ENCODE measurements around the gene PALMD.

DNA sequence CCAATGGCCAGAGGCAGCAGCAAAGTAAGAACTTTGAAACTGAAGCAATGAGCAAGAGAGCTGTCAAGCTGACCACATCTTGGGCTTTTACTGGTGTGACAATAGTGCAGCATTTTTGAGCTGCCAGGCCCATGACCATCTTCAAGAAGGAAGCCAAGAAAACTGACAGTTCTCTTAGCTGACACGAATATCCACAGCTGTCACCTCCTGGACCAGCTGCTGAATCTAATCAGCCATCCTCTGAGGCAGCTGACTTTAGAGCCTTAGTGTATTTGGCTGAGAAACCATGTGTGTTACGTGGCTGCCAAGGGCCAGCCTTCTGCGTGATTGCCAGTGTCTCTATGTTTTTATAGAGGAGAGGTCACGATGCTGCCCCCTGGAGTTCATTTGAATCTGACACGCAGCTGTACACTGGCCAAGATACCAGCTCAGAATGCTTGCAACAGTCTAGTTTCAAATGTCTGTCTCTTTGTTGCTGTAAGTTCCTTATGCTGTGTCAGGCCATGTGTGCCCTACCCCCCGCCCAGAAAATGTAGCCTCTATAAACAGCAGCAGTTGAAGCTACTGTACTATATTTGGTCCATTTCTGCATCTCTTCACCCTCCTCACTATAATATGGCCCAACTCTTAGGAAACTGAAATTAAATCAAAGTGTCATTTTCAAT is 39.7 kb downstream of the PALMD start:
- TF ChIP-seq POLR2A (IDR thresholded peaks at IDR 0.05; ENCODE audit: low read length) (no peak), GATA1 (IDR thresholded peaks at IDR 0.05; ENCODE audit: low read depth, low read length) (no peak)

Measured in erythroblast (primary cell).